H1 (cell line): ENCODE results near the gene SLC44A1. TPM values are rescaled to one million over a fixed set of nuclear protein-coding genes. Genes with fewer than 3 reads are reported as not detected.

Source experiments
- CHD7 ChIP-seq: fragments of 300-600 bp; sonication (generic); IDR thresholded peaks from 2 replicates; pipeline ENCODE4 v1.7.1; 2012; ENCODE audit warnings: low read length, moderate library complexity, mild to moderate bottlenecking, inconsistent platforms; ENCODE audit not compliant: insufficient replicate concordance
- EP300 ChIP-seq, 2 experiments: IDR thresholded peaks; 1 replicate in 1 of 2; 2 replicates in 1 of 2; pipeline ENCODE4 v1.6.1; 2011 to 2012; ENCODE audit warnings: low read depth in 2 of 2, low read length in 2 of 2, mild to moderate bottlenecking in 2 of 2, borderline replicate concordance in 1 of 2, inconsistent platforms in 1 of 2, moderate library complexity in 1 of 2
- FOSL1 ChIP-seq: IDR thresholded peaks from 2 replicates; pipeline ENCODE4 v1.6.1; 2011; ENCODE audit warnings: mild to moderate bottlenecking, low read depth, low read length, moderate library complexity; ENCODE audit not compliant: insufficient read depth
- HDAC2 ChIP-seq, 2 experiments: fragments of 300-600 bp in 1 of 2; sonication (generic) in 1 of 2; IDR thresholded peaks; 2 replicates each; pipeline ENCODE4 v1.6.1; 2011 to 2012; ENCODE audit warnings: low read depth in 2 of 2, low read length in 2 of 2, mild to moderate bottlenecking in 2 of 2, moderate library complexity in 2 of 2, borderline replicate concordance in 1 of 2, inconsistent platforms in 1 of 2
- RFX5 ChIP-seq: IDR thresholded peaks from 2 replicates; pipeline ENCODE4 v1.6.1; 2011; ENCODE audit warnings: low read depth, low read length, improper control_type of control experiment, borderline replicate concordance
- RNF2 ChIP-seq: fragments of 200-900, 300-1000 bp; sonication (generic); IDR thresholded peaks from 2 replicates; pipeline ENCODE4 v1.7.1; 2016; ENCODE audit warnings: borderline replicate concordance, low read depth, mild to moderate bottlenecking, antibody characterized with exemption, low read length; ENCODE audit not compliant: poor library complexity, severe bottlenecking; ENCODE audit errors: missing control alignments
- SAP30 ChIP-seq: fragments of 300-600 bp; sonication (generic); IDR thresholded peaks from 2 replicates; pipeline ENCODE4 v1.7.1; 2012; ENCODE audit warnings: low read length, moderate library complexity, mild to moderate bottlenecking, inconsistent platforms; ENCODE audit not compliant: insufficient read depth, insufficient replicate concordance
- SIX5 ChIP-seq: IDR thresholded peaks from 2 replicates; pipeline ENCODE4 v1.6.1; 2011; ENCODE audit warnings: mild to moderate bottlenecking, low read depth, low read length
- YY1 ChIP-seq: IDR thresholded peaks from 2 replicates; pipeline ENCODE4 v1.6.1; 2011; ENCODE audit warnings: low read depth, mild to moderate bottlenecking, low read length
- polyA plus RNA-seq, 7 experiments: library from polyadenylated mRNA; depleted of rRNA in 3 of 7; stranded (reverse) in 5 of 7; unstranded in 2 of 7; fragments of >200 nt in 5 of 7; fragments of 200-250 nt in 2 of 7; gene quantifications; 1 replicate in 5 of 7; 2 replicates in 1 of 7; 4 replicates in 1 of 7; pipeline versions ENCODE4 v1.2.1 to v1.2.3, GENCODE V29; 2011 to 2013; ENCODE audit warnings: missing spikeins in 2 of 7, mixed read lengths in 2 of 7
- total RNA-seq: library from RNA; stranded (reverse); fragmentation: NEBNext Ultra II Directional; extraction: Animal tissue kit (Norgen Biotek cat#: 25700); gene quantifications from 2 replicates; pipeline ENCODE4 v1.2.1, GENCODE V29; 2021

The SLC44A1 gene
- total and polyA plus RNA-seq, 2 of the 8 experiments (the other 6 are each of a cell fraction or from before 2014, with no cell fraction given), result 30.5 to 71.2 TPM

GRCh38 chr9:105457560-105458294, 213.3 kb downstream of the SLC44A1 start (continued):
- TF ChIP-seq CHD7, result no peak
- no peak for TF ChIP-seq EP300 (IDR thresholded peaks at IDR 0.05; ENCODE audit: borderline replicate concordance in 1 of 2, low read depth in 2 of 2, low read length in 2 of 2)
- TF ChIP-seq SIX5, result no peak
- TF ChIP-seq YY1, result no peak
- no peak for TF ChIP-seq RNF2
- TF ChIP-seq FOSL1, result no peak
- no peak for TF ChIP-seq RFX5
- no peak for TF ChIP-seq HDAC2 (IDR thresholded peaks at IDR 0.05; ENCODE audit: borderline replicate concordance in 1 of 2, low read depth in 2 of 2, low read length in 2 of 2)
- TF ChIP-seq SAP30, result no peak
